IMR-90 (cell line): Measurements from ENCODE around the gene GABRR3. TPM values are rescaled to one million over a fixed set of nuclear protein-coding genes. Genes with fewer than 3 reads are reported as not detected.

ENCODE experiments used
- ATAC-seq: fragments of 200-7000 bp; cut with Tn5 transposase; 2 replicates; pipeline ENCODE4 v1.9.1; 2020; ENCODE audit warnings: low read depth, mild to moderate bottlenecking, moderate library complexity
- BruUV-seq: library from RNA; stranded (reverse); fragments of 400-500 nt; replicated peaks from 2 replicates; lab custom pipeline; 2021; lab: Mats Ljungman, UMichigan
- CTCF ChIA-PET: fragments of 300-600 bp; formaldehyde crosslinking; extraction: SDS; loops from one replicate; lab custom pipeline; 2021; ENCODE audit warnings: antibody characterized with exemption; lab: Yijun Ruan, JAX
- POLR2A ChIA-PET: fragments of 300-600 bp; sonication (Branson Sonifier 250); formaldehyde crosslinking; loops from one replicate; lab custom pipeline; 2022; ENCODE audit warnings: antibody characterized with exemption; ENCODE audit not compliant: unreplicated experiment; lab: Charles Lee
- DNase-seq: peaks from one replicate; pipeline ENCODE4 v3.0.0; 2013
- H2AFZ ChIP-seq: replicated peaks from 2 replicates; pipeline ENCODE3; 2013; ENCODE audit warnings: low read length, mild to moderate bottlenecking; ENCODE audit not compliant: poor library complexity
- H2AK5ac ChIP-seq: 2 replicates; pipeline ENCODE4 v1.6.1; 2013; ENCODE audit warnings: low read depth, low read length, inconsistent platforms
- H2AK9ac ChIP-seq: replicated peaks from 2 replicates; pipeline ENCODE3; 2013; ENCODE audit warnings: mild to moderate bottlenecking, low read depth, low read length, moderate library complexity; ENCODE audit not compliant: poor library complexity
- H2BK120ac ChIP-seq: 2 replicates; pipeline ENCODE4 v1.6.1; 2013; ENCODE audit warnings: low read depth, low read length, inconsistent platforms
- H2BK15ac ChIP-seq: 3 replicates; pipeline ENCODE4 v1.6.1; 2013; ENCODE audit warnings: low read depth, low read length, inconsistent platforms
- H2BK20ac ChIP-seq: 2 replicates; pipeline ENCODE4 v1.6.1; 2013; ENCODE audit warnings: low read depth, mild to moderate bottlenecking, inconsistent platforms, low read length, moderate library complexity
- H2BK5ac ChIP-seq: 2 replicates; pipeline ENCODE4 v1.6.1; 2013; ENCODE audit warnings: mild to moderate bottlenecking, low read depth, low read length, inconsistent platforms; ENCODE audit not compliant: poor library complexity, severe bottlenecking
- H3K14ac ChIP-seq: replicated peaks from 2 replicates; pipeline ENCODE4 v1.6.1; 2013; ENCODE audit warnings: low read depth, low read length, inconsistent platforms
- H3K18ac ChIP-seq: 2 replicates; pipeline ENCODE4 v1.6.1; 2013; ENCODE audit warnings: low read depth, low read length, control low read depth
- H3K23ac ChIP-seq: 2 replicates; pipeline ENCODE4 v1.6.1; 2013; ENCODE audit warnings: low read depth, low read length, inconsistent platforms
- H3K27ac ChIP-seq: 2 replicates; pipeline ENCODE4 v1.5.1; 2013; ENCODE audit warnings: mild to moderate bottlenecking, control low read depth, low read length; ENCODE audit not compliant: insufficient read depth
- H3K27me3 ChIP-seq: 2 replicates; pipeline ENCODE4 v1.6.1; 2013; ENCODE audit warnings: low read length; ENCODE audit not compliant: control insufficient read depth, insufficient read depth
- H3K36me3 ChIP-seq: 2 replicates; pipeline ENCODE4 v1.6.1; 2013; ENCODE audit warnings: low read length, mixed read lengths; ENCODE audit not compliant: control insufficient read depth, insufficient read depth
- H3K4ac ChIP-seq: 2 replicates; pipeline ENCODE4 v1.6.1; 2013; ENCODE audit warnings: low read depth, low read length, inconsistent platforms
- H3K4me1 ChIP-seq: 2 replicates; pipeline ENCODE4 v1.6.1; 2013; ENCODE audit warnings: low read length, mixed read lengths; ENCODE audit not compliant: control insufficient read depth, insufficient read depth
- H3K4me2 ChIP-seq: 2 replicates; pipeline ENCODE4 v1.6.1; 2013; ENCODE audit warnings: low read depth, mild to moderate bottlenecking, control low read depth, low read length, moderate library complexity
- H3K4me3 ChIP-seq: 2 replicates; pipeline ENCODE4 v1.5.1; 2013; ENCODE audit warnings: low read depth, mild to moderate bottlenecking, control low read depth, low read length, moderate library complexity; ENCODE audit not compliant: insufficient read depth
- H3K56ac ChIP-seq: 2 replicates; pipeline ENCODE4 v1.6.1; 2013; ENCODE audit warnings: low read length, inconsistent platforms; ENCODE audit not compliant: insufficient read depth; ENCODE audit errors: extremely low read depth
- H3K79me1 ChIP-seq, 2 experiments: 2 replicates each; pipeline ENCODE4 v1.6.1; 2013; ENCODE audit warnings: low read length in 2 of 2, inconsistent platforms in 1 of 2, low read depth in 1 of 2
- H3K9ac ChIP-seq: 2 replicates; pipeline ENCODE4 v1.6.1; 2013; ENCODE audit warnings: low read depth, low read length, control low read depth
- H3K9me1 ChIP-seq: 2 replicates; pipeline ENCODE4 v1.6.1; 2013; ENCODE audit warnings: low read length, inconsistent platforms; ENCODE audit not compliant: insufficient read depth
- H3K9me3 ChIP-seq: 2 replicates; pipeline ENCODE4 v1.6.1; 2013; ENCODE audit warnings: low read length; ENCODE audit not compliant: control insufficient read depth, insufficient read depth
- H4K20me1 ChIP-seq: 2 replicates; pipeline ENCODE4 v1.6.1; 2013; ENCODE audit warnings: low read length, inconsistent platforms; ENCODE audit not compliant: insufficient read depth
- H4K5ac ChIP-seq: 2 replicates; pipeline ENCODE4 v1.6.1; 2013; ENCODE audit warnings: mild to moderate bottlenecking, low read depth, low read length, control low read depth
- H4K8ac ChIP-seq, 2 experiments: 2 replicates each; pipeline ENCODE4 v1.6.1; 2013; ENCODE audit warnings: low read depth in 2 of 2, low read length in 2 of 2, control low read depth in 1 of 2, inconsistent platforms in 1 of 2
- H4K91ac ChIP-seq: 2 replicates; pipeline ENCODE4 v1.6.1; 2013; ENCODE audit warnings: low read depth, low read length, inconsistent platforms; ENCODE audit not compliant: insufficient read depth
- BHLHE40 ChIP-seq: fragments of 150-350 bp; IDR thresholded peaks from 2 replicates; pipeline ENCODE4 v1.6.1; 2016; ENCODE audit warnings: mild to moderate bottlenecking, low read depth, low read length
- CEBPB ChIP-seq: IDR thresholded peaks from 2 replicates; pipeline ENCODE4 v1.6.1; 2012; ENCODE audit warnings: low read depth, low read length, improper control_type of control experiment
- CHD1 ChIP-seq: IDR thresholded peaks from 2 replicates; pipeline ENCODE4 v1.6.1; 2012; ENCODE audit warnings: low read depth, low read length, improper control_type of control experiment
- FOS ChIP-seq: fragments of 150-350 bp; IDR thresholded peaks from 2 replicates; pipeline ENCODE4 v1.6.1; 2016; ENCODE audit warnings: low read depth, low read length
- MAFK ChIP-seq: IDR thresholded peaks from 2 replicates; pipeline ENCODE4 v1.6.1; 2012; ENCODE audit warnings: low read depth, low read length, improper control_type of control experiment
- MAZ ChIP-seq: IDR thresholded peaks from 2 replicates; pipeline ENCODE4 v1.6.1; 2012; ENCODE audit warnings: low read depth, mild to moderate bottlenecking, low read length, improper control_type of control experiment, moderate library complexity, borderline replicate concordance
- MXI1 ChIP-seq: IDR thresholded peaks from 2 replicates; pipeline ENCODE4 v1.6.1; 2012; ENCODE audit warnings: low read depth, mild to moderate bottlenecking, low read length, moderate library complexity, borderline replicate concordance
- NFE2L2 ChIP-seq: fragments of 150-350 bp; IDR thresholded peaks from 2 replicates; pipeline ENCODE4 v1.6.1; 2016; ENCODE audit warnings: low read depth, mild to moderate bottlenecking, low read length
- POLR2A ChIP-seq: IDR thresholded peaks from 2 replicates; pipeline ENCODE4 v1.6.1; 2012; ENCODE audit warnings: mild to moderate bottlenecking, low read depth, low read length
- RCOR1 ChIP-seq: IDR thresholded peaks from 2 replicates; pipeline ENCODE4 v1.6.1; 2012; ENCODE audit warnings: mild to moderate bottlenecking, low read length, improper control_type of control experiment; ENCODE audit not compliant: insufficient replicate concordance
- SMC3 ChIP-seq: fragments of 150-350 bp; IDR thresholded peaks from 2 replicates; pipeline ENCODE4 v1.6.1; 2016; ENCODE audit warnings: low read depth, mild to moderate bottlenecking, antibody characterized with exemption, low read length, moderate library complexity
- WGBS, 2 experiments: methylation state at CpG; one replicate each; pipeline versions ENCODE4 v1.1.5 to v1.1.7; 2013; ENCODE audit warnings: missing lambda C conversion rate in 2 of 2; ENCODE audit not compliant: insufficient read length in 1 of 2; ENCODE audit errors: extremely low coverage in 2 of 2; 5-methylcytosine and 5-hydroxymethylcytosine counted together
- dilution Hi-C: fragments of 300-500 bp; cut with HindIII; formaldehyde crosslinking; loops from one replicate; pipeline ENCODE4 v1.14.3; 2018; ENCODE audit warnings: low sequenced_read_pairs; ENCODE audit not compliant: unreplicated experiment
- in situ Hi-C: fragments of 300-500 bp; cut with MboI; formaldehyde crosslinking; loops from 3 replicates; pipeline ENCODE4 v1.14.3; 2019; ENCODE audit warnings: low sequenced_read_pairs, inconsistent platforms, mixed read lengths
- intact Hi-C: fragments of 100-400 bp; cut with micrococcal nuclease; formaldehyde crosslinking; loops from 2 replicates; pipeline ENCODE4 v1.10.0; 2022
- polyA plus RNA-seq, 3 experiments: library from polyadenylated mRNA; depleted of rRNA; stranded (reverse); fragments of >200 nt; gene quantifications; 2 replicates each; pipeline ENCODE4 v1.2.3, GENCODE V29; 2012; ENCODE audit warnings: low replicate concordance in 1 of 3
- total RNA-seq: library from RNA; depleted of rRNA; stranded (reverse); fragments of >200 nt; gene quantifications from 2 replicates; pipeline ENCODE4 v1.2.3, GENCODE V29; 2012
- TF ChIP-seq, protein P1 (sequence below): conservative IDR thresholded peaks from 2 replicates; pipeline ENCODE4 v1.5.1; 2012; ENCODE audit warnings: mild to moderate bottlenecking, low read depth, low read length, improper control_type of control experiment
- TF ChIP-seq, protein P2 (sequence below): fragments of 150-350 bp; IDR thresholded peaks from 2 replicates; pipeline ENCODE4 v1.6.1; 2016; ENCODE audit warnings: low read depth, mild to moderate bottlenecking, low read length, moderate library complexity, borderline replicate concordance

Gene GABRR3
- total and polyA plus RNA-seq, 2 of the 4 experiments (the other 2 are of a cell fraction) = not detected

DNA sequence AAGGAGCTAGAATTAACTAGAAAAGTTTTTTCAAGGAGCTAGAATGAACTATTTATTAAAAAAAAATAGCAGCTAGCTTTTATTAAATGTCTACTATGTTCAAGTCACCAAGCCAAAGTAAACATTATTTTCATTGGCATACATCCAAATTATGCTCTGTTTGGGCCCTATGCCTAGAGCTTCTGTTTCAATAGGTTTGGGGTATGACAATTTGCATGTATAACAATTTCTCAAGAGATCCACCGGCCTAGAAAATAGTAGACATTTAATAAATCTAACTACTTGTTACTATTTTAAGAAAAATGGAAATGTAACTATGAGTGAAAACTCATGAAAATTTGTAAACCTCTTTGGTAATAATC, 8.0 kb downstream of the GABRR3 start:
- H2BK120ac ChIP-seq = no peak overlapping the region
- no peaks in the 10 kb centered on the region for H4K20me1 ChIP-seq
- no peak overlapping the region for H4K5ac ChIP-seq
- H3K27ac ChIP-seq = no peak overlapping the region
- H2BK15ac ChIP-seq = no peak overlapping the region
- ATAC-seq = no peak
- no peak overlapping the region for H3K56ac ChIP-seq
- no peak overlapping the region for H2BK5ac ChIP-seq
- no peak overlapping the region for H3K23ac ChIP-seq
- no peak overlapping the region for H2AFZ ChIP-seq
- no peaks in the 10 kb centered on the region for H3K79me1 ChIP-seq
- BruUV-seq = no TSS peak
- H3K9ac ChIP-seq = no peak overlapping the region
- CTCF ChIA-PET = interaction anchor here (1.0 kb wide), 1 partner anchor 13 kb away, joined by 3 read pairs; no protein-coding TSS in a partner anchor
- no peaks in the 10 kb centered on the region for H3K9me3 ChIP-seq
- no peak overlapping the region for H3K4me3 ChIP-seq
- H3K4me1 ChIP-seq = no peaks in the 10 kb centered on the region
- no peaks in the 10 kb centered on the region for H3K36me3 ChIP-seq
- TF ChIP-seq, protein P1, sequence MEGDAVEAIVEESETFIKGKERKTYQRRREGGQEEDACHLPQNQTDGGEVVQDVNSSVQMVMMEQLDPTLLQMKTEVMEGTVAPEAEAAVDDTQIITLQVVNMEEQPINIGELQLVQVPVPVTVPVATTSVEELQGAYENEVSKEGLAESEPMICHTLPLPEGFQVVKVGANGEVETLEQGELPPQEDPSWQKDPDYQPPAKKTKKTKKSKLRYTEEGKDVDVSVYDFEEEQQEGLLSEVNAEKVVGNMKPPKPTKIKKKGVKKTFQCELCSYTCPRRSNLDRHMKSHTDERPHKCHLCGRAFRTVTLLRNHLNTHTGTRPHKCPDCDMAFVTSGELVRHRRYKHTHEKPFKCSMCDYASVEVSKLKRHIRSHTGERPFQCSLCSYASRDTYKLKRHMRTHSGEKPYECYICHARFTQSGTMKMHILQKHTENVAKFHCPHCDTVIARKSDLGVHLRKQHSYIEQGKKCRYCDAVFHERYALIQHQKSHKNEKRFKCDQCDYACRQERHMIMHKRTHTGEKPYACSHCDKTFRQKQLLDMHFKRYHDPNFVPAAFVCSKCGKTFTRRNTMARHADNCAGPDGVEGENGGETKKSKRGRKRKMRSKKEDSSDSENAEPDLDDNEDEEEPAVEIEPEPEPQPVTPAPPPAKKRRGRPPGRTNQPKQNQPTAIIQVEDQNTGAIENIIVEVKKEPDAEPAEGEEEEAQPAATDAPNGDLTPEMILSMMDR = no peak
- TF ChIP-seq POLR2A (no peak), NFE2L2 (no peak), MXI1 (no peak), CEBPB (no peak), BHLHE40 (no peak), RCOR1 (no peak), CHD1 (no peak), MAFK (no peak), MAZ (no peak), FOS (no peak), SMC3 (no peak)
- TF ChIP-seq, protein P2, sequence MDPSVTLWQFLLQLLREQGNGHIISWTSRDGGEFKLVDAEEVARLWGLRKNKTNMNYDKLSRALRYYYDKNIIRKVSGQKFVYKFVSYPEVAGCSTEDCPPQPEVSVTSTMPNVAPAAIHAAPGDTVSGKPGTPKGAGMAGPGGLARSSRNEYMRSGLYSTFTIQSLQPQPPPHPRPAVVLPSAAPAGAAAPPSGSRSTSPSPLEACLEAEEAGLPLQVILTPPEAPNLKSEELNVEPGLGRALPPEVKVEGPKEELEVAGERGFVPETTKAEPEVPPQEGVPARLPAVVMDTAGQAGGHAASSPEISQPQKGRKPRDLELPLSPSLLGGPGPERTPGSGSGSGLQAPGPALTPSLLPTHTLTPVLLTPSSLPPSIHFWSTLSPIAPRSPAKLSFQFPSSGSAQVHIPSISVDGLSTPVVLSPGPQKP = no peak
- H3K9me1 ChIP-seq = no peaks in the 10 kb centered on the region
- no peak overlapping the region for H2BK20ac ChIP-seq
- no peak overlapping the region for H3K4ac ChIP-seq
- no peak overlapping the region for H3K14ac ChIP-seq
- intact Hi-C loops = no loop called here
- no peak overlapping the region for H4K8ac ChIP-seq
- H3K4me2 ChIP-seq = no peak overlapping the region
- POLR2A ChIA-PET = no interaction called here
- no peak overlapping the region for H2AK9ac ChIP-seq
- no CpG with 5 or more reads among the region's 1 CpG for WGBS, 2 experiments
- no peak overlapping the region for H2AK5ac ChIP-seq
- no peak overlapping the region for H3K18ac ChIP-seq
- no peak overlapping the region for H4K91ac ChIP-seq
- dilution Hi-C loops = loop anchor here (25.0 kb wide), 1 partner anchor 310 kb away; no protein-coding TSS in a partner anchor
- in situ Hi-C loops = no loop called here
- H3K27me3 ChIP-seq = peaks cover 6% of the 10 kb centered on the region
- no peak for DNase-seq
